HUES6 (cell line): ENCODE results near the gene PLSCR3.
A peak's percentile ranks its signal among the peaks of the same experiment; 100 is the strongest.

Experiments
- H3K27ac ChIP-seq: 2 replicates; pipeline ENCODE4 v1.7.0; 2013; ENCODE audit warnings: low read depth, mild to moderate bottlenecking, low read length, inconsistent platforms
- H3K27me3 ChIP-seq: 2 replicates; pipeline ENCODE4 v1.6.1; 2013; ENCODE audit warnings: low read length; ENCODE audit not compliant: control insufficient read depth, insufficient read depth
- H3K36me3 ChIP-seq: 2 replicates; pipeline ENCODE4 v1.6.1; 2013; ENCODE audit warnings: low read length; ENCODE audit not compliant: control insufficient read depth, insufficient read depth
- H3K4me1 ChIP-seq: 2 replicates; pipeline ENCODE4 v1.6.1; 2013; ENCODE audit warnings: low read length; ENCODE audit not compliant: control insufficient read depth, insufficient read depth
- H3K4me3 ChIP-seq: 2 replicates; pipeline ENCODE4 v1.5.1; 2013; ENCODE audit warnings: low read depth, low read length
- H3K9ac ChIP-seq: one replicate; pipeline ENCODE4 v1.6.1; 2013; ENCODE audit warnings: mild to moderate bottlenecking, low read length
- H3K9me3 ChIP-seq: 2 replicates; pipeline ENCODE4 v1.6.1; 2013; ENCODE audit warnings: low read depth, low read length; ENCODE audit not compliant: control insufficient read depth, insufficient read depth

Gene PLSCR3

DNA sequence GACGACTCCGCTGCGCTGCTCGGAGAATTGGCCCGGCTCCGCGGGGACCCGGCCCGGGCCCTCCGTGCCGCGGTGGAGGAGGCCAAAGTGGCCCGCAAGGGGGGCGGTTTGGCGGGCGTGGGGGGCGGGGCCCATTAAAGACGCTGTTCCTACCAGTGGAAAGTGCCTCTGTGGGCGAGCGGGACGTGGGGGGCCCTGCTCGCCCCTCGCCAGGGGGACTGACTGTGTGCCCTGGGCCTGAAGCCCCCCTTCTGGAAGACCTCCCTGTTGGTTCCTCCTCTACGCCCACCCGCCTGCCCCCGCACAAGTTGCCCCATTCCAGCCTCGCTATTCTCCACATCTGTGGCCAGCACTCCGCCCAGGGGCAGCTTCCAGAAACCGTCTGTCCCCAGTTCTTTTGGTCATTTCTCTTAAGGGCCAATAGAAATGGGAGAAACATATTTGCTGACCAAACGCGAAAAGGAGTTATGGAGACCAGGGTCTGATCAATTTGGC lies 43.1 kb upstream of the PLSCR3 start:
- peak overlapping the region; percentile 3 for H3K9ac ChIP-seq

DNA sequence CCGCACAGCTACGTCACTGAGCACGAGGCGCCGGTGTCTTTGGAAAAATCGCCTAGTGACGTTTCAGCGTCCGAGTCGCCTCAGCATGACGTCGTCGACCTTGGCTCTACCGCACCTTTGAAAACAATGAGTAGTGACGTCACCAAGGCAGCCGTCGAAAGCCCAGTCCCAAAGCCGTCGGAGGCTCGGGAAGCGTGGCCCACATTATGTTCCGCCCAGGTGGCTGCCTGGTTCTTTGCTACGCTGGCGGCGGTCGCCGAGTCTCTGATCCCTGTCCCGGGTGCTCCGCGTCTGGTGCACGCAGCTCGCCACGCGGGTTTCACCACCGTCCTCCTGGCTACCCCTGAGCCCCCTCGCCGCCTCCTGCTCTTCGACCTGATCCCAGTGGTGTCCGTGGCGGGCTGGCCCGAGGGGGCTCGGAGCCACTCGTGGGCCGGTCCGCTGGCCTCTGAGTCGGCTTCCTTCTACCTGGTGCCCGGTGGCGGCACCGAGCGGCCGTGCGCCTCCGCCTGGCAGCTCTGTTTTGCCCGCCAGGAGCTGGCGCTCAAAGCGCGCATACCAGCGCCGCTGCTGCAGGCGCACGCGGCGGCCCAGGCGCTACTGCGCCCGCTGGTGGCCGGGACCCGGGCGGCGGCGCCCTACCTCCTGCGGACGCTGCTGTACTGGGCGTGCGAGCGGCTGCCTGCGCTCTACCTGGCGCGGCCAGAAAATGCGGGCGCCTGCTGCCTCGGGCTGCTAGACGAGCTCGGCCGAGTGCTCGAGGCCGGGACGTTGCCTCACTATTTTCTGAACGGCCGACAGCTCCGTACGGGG lies 42.4 kb upstream of the PLSCR3 start:
- H3K27me3 ChIP-seq: peaks cover 34% of the 10 kb centered on the region
- peak overlapping the region; percentile 68 for H3K9ac ChIP-seq
- H3K4me1 ChIP-seq: peaks cover 25% of the 10 kb centered on the region
- no peak overlapping the region; the same call in 1 of the 2 replicates for H3K27ac ChIP-seq
- peak overlapping the region; percentile 80 for H3K4me3 ChIP-seq
- no peaks in the 10 kb centered on the region for H3K9me3 ChIP-seq
- H3K36me3 ChIP-seq: no peaks in the 10 kb centered on the region

More for the DNA sequence above, 43.1 kb upstream of the PLSCR3 start:
- Histone ChIP-seq H3K9me3 (no peaks in the 10 kb centered on the region), H3K27ac (no peak overlapping the region), H3K4me1 (peaks cover 25% of the 10 kb centered on the region), H3K4me3 (peak overlapping the region; percentile 80), H3K36me3 (no peaks in the 10 kb centered on the region), H3K27me3 (peaks cover 37% of the 10 kb centered on the region)

DNA sequence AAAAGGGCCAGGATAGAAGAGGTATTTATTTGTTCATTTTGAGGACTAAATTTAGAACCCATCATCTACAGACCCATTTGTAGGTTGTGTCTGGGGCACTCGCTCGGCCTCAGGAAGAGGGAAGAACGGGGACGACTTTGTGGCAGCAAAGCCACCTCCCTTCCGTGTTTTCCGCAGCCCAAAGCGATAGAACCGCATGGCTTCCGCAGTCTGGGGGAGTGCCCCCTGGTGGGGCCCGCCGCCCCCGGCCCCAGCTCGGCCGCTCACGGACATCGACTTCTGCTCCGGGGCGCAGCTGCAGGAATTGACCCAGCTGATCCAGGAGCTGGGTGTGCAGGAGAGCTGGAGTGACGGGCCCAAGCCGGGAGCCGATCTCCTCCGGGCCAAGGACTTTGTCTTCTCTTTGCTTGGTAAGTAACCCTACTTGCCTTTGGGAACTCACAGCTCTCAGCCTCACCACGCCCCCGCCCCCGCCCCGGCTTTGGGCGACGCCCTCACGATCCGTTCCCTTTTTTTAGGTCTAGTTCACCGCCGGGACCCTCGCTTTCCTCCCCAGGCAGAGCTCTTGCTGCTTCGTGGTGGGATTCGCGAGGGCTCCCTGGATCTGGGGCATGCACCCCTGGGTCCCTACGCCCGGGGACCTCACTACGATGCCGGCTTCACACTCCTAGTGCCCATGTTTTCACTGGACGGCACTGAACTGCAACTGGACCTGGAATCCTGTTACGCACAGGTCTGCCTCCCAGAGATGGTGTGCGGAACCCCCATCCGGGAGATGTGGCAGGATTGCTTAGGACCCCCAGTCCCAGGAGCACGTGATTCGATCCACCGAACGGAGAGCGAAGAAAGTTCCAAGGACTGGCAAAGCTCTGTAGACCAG lies 41.6 kb upstream of the PLSCR3 start:
- H3K9ac ChIP-seq: peak overlapping the region; percentile 68
- no peaks in the 10 kb centered on the region for H3K9me3 ChIP-seq
- peaks cover 17% of the 10 kb centered on the region for H3K4me1 ChIP-seq
- H3K27ac ChIP-seq: peak overlapping the region; percentile 24; the same call in 1 of the 2 replicates
- no peaks in the 10 kb centered on the region for H3K36me3 ChIP-seq
- H3K4me3 ChIP-seq: peak overlapping the region; percentile 80
- peaks cover 28% of the 10 kb centered on the region for H3K27me3 ChIP-seq

DNA sequence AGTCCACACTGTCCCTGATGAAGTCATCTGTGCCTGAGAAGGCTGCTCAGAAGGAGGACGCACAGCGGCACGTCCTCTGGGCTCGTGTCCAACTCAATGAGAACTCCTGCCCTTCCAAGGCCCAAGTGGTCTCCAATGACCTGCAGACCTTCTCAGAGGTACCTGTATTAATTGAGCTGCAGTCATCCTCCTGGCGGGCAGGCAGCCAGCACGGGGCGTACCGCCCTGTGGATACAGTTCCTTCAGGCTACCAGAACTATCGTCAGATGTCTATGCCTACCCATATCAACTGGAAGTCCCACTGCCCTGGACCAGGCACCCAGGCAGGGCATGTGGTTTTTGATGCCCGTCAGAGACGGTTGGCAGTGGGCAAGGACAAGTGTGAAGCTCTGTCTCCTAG lies 38.0 kb upstream of the PLSCR3 start:
- no peak overlapping the region for H3K9ac ChIP-seq
- H3K27me3 ChIP-seq: peaks cover 5% of the 10 kb centered on the region; the same call in 1 of the 2 replicates
- H3K36me3 ChIP-seq: no peaks in the 10 kb centered on the region
- no peaks in the 10 kb centered on the region for H3K4me1 ChIP-seq
- no peak overlapping the region for H3K27ac ChIP-seq
- H3K4me3 ChIP-seq: no peak overlapping the region
- no peaks in the 10 kb centered on the region for H3K9me3 ChIP-seq

DNA sequence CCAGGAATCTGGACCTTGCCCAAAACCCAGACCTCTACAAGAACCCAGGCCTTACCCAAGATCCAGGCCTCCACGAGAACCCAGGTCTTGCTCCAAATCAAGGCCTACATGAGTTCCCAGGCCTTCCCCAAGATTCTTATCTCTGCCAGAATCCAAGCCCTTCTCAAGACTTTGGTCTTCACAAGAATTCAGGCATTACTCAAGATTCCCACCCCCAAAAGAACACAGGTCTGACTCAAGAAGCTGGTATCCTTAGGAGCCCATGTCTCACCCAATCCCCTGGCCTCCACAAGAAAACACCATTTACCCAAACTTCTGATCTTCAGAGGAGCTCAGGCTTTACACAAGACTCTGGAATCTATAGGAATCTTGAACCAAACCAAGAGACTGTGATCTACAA lies 36.9 kb upstream of the PLSCR3 start:
- no peak overlapping the region for H3K4me3 ChIP-seq
- H3K4me1 ChIP-seq: no peaks in the 10 kb centered on the region
- no peak overlapping the region for H3K27ac ChIP-seq
- no peak overlapping the region for H3K9ac ChIP-seq
- no peaks in the 10 kb centered on the region for H3K36me3 ChIP-seq
- peaks cover 2% of the 10 kb centered on the region; the same call in 1 of the 2 replicates for H3K27me3 ChIP-seq
- no peaks in the 10 kb centered on the region for H3K9me3 ChIP-seq

GRCh38 chr17:7429722-7430121 lies 35.4 kb upstream of the PLSCR3 start:
- Histone ChIP-seq H3K27me3 (peaks cover 2% of the 10 kb centered on the region; the same call in 1 of the 2 replicates), H3K4me1 (no peaks in the 10 kb centered on the region), H3K9ac (no peak overlapping the region), H3K9me3 (no peaks in the 10 kb centered on the region), H3K27ac (no peak overlapping the region), H3K36me3 (no peaks in the 10 kb centered on the region), H3K4me3 (no peak overlapping the region)

GRCh38 chr17:7428557-7428956 lies 34.2 kb upstream of the PLSCR3 start, which contains the start of gene SPEM3:
Gene SPEM3 (plus strand): TSS chr17:7428857. CDS start chr17:7428903, 46 bp downstream.
- Histone ChIP-seq H3K9ac (no peak within 1 kb of the TSS), H3K4me1 (no peaks in the 10 kb centered on the region), H3K9me3 (no peaks in the 10 kb centered on the region), H3K4me3 (no peak within 1 kb of the TSS), H3K27ac (no peak within 1 kb of the TSS), H3K27me3 (peaks cover 2% of the 10 kb centered on the region; the same call in 1 of the 2 replicates), H3K36me3 (no peaks in the 10 kb centered on the region)

- no peak overlapping the region for H3K9ac ChIP-seq
- H3K27ac ChIP-seq: no peak overlapping the region
- H3K27me3 ChIP-seq: peaks cover 2% of the 10 kb centered on the region; the same call in 1 of the 2 replicates
- no peaks in the 10 kb centered on the region for H3K9me3 ChIP-seq
- no peaks in the 10 kb centered on the region for H3K4me1 ChIP-seq
- H3K36me3 ChIP-seq: no peaks in the 10 kb centered on the region
- H3K4me3 ChIP-seq: no peak overlapping the region
Observed at GRCh38 chr17:7427549-7427948, 33.2 kb upstream of the PLSCR3 start.

- Histone ChIP-seq H3K4me3 (no peak overlapping the region), H3K9me3 (no peaks in the 10 kb centered on the region), H3K27ac (no peak overlapping the region), H3K9ac (no peak overlapping the region), H3K36me3 (no peaks in the 10 kb centered on the region), H3K27me3 (peaks cover 2% of the 10 kb centered on the region; the same call in 1 of the 2 replicates), H3K4me1 (no peaks in the 10 kb centered on the region)
Observed at GRCh38 chr17:7426896-7427489, 32.7 kb upstream of the PLSCR3 start.

- Histone ChIP-seq H3K9me3 (no peaks in the 10 kb centered on the region), H3K9ac (no peak overlapping the region), H3K36me3 (no peaks in the 10 kb centered on the region)
Observed at GRCh38 chr17:7426203-7426863, 32.0 kb upstream of the PLSCR3 start.

More at GRCh38 chr17:7426203-7426863, 32.0 kb upstream of the PLSCR3 start:
- Histone ChIP-seq H3K27ac (no peak overlapping the region), H3K4me3 (no peak overlapping the region), H3K4me1 (no peaks in the 10 kb centered on the region), H3K27me3 (peaks cover 2% of the 10 kb centered on the region; the same call in 1 of the 2 replicates)
